Measurements from ENCODE around the gene PPP3R1.

GRCh38 chr2:68193144-68193543 is 59.2 kb downstream of the PPP3R1 start:
- TF ChIP-seq CTCF (conservative IDR thresholded peaks at IDR 0.05; ENCODE audit: low read depth, low read length) (no peak), EZH2 (IDR thresholded peaks at IDR 0.05; ENCODE audit: borderline replicate concordance, low read depth, low read length, poor library complexity, severe bottlenecking) (no peak)
